Hematopoietic multipotent progenitor cell treated with erythropoietin and hydrocortisone succinate and interleukin-3 and kit ligand, for 4 days (in vitro differentiated cells): ENCODE results near the gene MAP3K12.

ENCODE experiments used
- DNase-seq: peaks from one replicate; pipeline ENCODE4 v3.0.0-alpha.2; 2015

MAP3K12 gene

DNA sequence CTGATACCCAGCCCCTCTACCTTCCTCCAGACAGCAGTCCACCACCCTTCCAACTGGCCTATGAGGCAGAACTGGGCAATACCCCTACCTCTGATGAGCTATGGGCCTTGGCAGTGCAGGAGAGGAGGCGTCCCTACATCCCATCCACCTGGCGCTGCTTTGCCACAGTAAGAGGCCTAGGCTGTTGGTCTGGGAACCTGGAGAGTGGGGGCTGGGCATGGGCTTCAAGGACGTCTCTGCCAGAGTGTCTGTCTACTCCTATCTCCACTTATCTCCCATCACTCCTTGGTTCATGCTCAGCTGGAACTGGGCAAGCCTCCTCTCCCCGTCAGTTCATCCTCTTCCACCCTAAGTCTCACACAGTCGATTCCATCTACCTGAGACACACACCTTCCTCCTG lies 69.1 kb downstream of the MAP3K12 start:
- no peak for DNase-seq
